Fibroblast of the conjunctiva (primary cell): ENCODE measurements around the gene CHD6.

Source experiments
- DNase-seq: peaks from one replicate; pipeline ENCODE4 v3.0.0-alpha.2; 2010; ENCODE audit warnings: low read depth

CHD6 gene

GRCh38 chr20:41580350-41580749, 37.8 kb downstream of the CHD6 start:
- DNase-seq, result no peak

DNA sequence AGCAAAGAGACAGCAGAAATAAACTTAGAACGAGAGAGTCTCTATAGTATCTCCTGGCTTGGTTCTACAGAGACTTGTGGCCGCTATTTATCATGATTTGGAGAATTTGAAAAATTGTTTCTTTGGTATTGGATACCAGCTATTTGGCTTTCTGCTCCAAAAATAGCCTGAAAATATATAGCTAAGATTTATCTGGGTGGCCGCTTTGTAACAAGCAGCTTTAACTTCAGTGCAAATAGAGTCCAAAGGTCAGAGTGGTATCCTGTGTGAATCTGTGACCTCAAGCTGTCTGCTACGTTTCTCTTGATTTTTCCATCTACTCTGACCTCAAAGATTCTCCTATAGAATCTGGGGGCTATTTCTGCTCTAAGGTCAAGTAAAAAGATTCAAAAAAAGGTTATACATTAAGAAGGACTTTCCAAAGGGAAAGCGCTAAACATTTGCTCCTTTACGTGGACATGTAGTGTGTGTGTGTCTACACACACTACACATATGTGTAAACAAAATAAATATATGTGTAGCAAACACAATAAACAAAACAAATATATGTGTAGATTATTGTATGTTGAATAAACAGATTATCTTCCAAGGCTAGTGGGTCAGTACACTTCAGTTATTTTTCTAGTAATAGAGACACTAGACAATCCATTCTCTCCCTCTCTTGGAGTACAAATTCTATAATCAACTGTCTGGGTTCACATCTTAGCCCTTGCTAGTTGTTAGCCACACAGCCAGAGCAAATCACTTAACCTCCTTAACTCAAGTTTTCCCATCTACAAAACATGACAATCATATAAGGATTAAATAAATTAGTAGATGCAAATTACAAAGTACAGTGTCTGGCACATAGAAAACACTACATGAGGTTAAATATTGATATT, 40.8 kb downstream of the CHD6 start:
- DNase-seq, result no peak

DNA sequence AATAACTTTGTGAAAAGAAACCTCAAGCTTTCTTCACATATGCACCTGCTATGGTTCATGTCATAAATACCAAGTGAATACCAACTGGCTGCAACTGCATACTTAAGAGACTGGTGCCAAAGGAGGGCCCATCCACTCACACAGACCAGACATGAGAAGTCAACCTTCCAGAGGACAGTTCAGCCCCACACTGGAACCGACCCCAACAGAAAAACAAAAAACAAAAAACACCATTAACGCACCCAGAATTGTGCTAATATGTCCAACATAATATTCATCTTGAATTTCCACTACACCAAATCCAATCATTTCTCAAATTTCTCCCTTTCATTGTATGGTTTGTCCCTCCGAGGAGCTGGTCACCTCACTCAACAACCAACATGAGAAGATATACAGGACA, 42.8 kb downstream of the CHD6 start:
- no peak for DNase-seq

DNA sequence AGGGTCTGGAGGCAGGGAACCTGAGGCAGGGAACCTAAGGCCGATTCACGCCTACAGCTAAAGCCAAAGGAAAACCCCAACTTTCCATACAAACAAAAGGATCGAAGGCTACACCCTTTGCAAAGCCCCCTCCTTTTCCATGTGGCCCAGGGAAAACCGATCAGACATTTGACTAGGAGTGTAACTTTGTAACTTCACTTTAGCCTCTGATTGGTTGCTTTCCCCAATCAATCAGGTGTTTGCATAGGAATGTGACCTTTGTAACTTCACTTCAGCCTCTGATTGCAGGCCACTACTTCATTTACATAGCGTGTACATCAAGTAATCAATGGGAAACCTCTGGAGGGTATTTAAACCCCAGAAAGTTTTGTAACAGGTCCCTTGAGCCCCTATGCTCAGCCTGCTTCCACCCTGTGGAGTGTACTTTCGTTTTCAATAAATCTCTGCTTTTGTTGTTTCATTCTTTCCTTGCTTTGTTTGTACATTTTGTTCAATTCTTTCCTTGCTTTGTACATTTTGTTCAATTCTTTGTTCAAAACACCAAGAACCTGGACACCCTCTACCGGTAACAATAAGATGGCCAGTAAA, 43.3 kb downstream of the CHD6 start:
- no peak for DNase-seq

GRCh38 chr20:41573955-41574354, 44.2 kb downstream of the CHD6 start:
- DNase-seq, result no peak

DNA sequence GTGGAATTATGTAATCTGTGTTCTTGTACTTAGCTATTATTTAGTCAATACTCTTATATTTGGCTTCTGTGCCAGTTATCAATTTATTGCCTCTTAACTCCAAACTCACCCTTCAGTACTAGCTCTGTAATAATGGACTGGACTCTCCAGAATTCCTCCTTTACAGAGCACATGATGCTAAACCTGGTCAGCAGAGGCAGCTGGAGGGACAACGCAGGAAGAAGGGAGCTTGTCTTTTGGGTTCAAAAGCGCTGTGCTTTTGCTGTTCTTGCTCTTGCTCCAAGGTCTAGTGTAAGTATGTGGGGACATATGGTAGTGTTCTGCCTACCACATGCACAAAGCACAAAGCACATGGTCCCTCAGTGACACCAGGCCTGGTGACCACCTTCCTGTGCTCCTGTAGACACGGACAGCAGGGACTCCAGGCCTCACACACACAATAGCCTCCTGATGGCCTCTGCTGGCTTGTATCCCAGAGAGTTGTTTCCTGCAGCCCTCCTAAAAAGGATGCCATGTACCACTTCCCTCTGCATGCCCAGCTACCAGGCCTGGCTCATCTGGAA, 46.1 kb downstream of the CHD6 start:
- no peak for DNase-seq

GRCh38 chr20:41571006-41571405, 47.2 kb downstream of the CHD6 start:
- DNase-seq, result no peak

- DNase-seq, result no peak
Measured at GRCh38 chr20:41570557-41570956, 47.6 kb downstream of the CHD6 start.

- no peak for DNase-seq
Measured at GRCh38 chr20:41567615-41568014, 50.6 kb downstream of the CHD6 start.

GRCh38 chr20:41566896-41567527, 51.2 kb downstream of the CHD6 start:
- DNase-seq, result no peak

DNA sequence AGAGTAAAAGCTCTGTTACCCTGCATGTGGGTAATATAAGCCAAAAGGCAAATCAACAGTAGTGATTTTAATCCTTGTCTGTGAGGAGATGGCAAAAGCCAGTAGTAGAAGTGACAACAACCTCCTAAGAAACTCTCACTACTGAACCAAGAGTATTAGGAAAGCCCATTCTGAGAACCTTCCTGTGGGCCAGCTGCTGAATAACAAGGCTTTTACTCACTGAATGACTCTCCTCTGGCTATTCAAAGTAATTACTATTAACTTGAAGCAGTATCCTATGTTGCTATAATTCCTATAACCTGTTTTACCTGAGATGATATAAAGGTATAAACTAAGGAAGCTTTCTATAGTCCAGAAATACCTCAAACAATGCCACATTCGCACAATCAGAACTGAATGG, 55.1 kb downstream of the CHD6 start:
- no peak for DNase-seq

GRCh38 chr20:41560970-41561369, 57.2 kb downstream of the CHD6 start:
- no peak for DNase-seq

- DNase-seq, result no peak
Measured at GRCh38 chr20:41559658-41560057, 58.5 kb downstream of the CHD6 start.

DNA sequence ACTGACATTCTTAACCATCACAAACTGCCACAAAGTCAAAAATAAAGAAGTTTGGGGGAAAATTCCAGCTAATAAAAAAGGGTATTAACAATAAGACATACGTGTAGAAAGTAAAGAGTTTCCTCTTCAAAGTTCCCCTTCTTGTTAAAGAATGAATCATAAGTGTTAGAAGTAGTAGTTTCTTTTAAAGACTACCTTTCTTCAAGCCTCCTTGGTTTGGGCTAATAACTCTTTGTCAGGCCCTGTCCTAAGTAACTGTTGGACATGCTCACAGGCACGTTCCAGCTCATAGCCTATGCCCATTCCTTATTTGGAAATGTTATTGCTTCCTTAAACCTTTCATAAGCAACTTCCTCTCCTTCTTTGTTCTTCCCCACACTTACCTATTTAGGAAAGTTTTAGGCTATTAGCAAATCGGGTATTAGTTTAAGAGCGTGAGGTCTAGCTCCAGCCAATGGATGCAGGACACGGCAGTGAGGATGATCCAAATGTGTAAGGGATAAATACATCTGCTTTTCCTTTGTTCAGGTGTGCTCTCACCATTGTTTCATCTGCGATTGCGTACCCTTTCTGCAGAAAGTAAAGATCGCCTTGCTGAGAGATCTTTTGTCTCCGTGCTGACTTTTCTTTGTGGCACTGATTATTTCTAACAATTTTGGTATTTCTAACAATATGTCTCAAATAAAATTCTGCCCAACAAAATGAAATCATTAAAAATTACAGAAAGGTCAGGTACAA, 64.9 kb downstream of the CHD6 start:
- DNase-seq, result no peak

DNA sequence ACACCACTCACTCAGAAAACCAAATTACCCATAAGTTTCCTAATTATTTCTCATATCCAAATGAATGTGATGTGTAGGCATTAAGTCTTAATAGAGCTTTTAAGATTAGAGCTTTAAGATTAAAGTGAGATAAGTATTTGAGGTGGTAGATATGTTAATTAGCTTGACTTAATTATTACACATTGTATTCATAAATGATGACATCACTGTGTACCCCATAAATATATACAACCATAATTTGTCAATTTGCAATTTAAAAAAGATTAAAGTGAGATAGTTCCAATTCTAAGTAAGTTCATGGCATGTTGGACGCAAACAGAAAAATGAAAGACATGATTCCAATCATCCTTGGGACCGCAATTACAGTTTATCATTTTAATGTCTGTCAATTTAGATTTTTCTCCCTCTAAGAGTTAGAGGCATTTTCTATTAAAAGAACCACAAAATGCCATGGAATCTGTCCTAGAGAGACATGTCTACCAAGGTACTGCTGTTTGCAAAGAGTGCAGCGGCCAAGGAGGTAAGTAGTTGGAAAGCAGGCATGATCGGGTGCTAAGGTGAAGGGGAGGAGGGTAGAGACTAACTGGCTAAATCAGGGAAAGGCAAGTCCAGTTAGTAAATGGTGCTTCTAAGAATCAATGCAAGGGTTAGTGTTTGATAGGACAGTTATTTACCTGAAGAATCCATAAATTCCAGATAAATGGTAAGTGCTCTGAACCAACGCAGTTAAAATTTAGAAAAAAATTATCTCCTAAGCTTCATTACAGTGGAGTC, 65.7 kb downstream of the CHD6 start:
- no peak for DNase-seq

DNA sequence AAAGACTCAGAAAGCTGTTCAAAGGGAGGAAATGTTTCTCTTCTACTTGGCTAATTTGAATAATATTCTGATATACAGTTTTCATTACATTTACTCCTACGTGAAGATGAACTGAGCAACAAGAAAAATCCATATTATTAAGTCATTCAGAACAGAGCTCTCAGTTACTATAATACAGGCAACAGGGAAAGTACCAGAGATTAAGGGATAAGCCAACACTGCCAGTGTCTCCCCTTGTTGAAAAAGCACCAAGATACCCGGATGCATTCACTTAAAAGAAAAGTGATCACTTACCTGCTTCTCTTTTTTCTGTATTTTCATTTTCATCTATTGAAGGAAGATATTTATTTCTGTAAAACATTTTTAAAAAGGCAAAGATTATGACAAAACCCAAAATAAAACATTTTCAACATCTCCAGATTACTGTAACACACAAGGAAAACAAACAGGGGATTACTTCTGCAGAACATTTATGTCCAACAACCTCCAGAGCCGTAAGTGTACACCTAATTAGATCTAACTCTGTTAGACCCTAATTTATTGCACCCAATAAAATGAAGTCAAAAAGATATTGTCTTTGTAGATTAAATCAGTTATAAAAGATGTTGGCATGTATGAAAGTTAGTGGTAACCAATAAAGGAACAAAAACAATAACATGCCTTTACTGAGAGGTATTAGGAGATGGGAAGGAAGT, 67.0 kb downstream of the CHD6 start:
- DNase-seq, result no peak

- DNase-seq, result no peak
Measured at GRCh38 chr20:41547221-41547620, 71.0 kb downstream of the CHD6 start.

DNA sequence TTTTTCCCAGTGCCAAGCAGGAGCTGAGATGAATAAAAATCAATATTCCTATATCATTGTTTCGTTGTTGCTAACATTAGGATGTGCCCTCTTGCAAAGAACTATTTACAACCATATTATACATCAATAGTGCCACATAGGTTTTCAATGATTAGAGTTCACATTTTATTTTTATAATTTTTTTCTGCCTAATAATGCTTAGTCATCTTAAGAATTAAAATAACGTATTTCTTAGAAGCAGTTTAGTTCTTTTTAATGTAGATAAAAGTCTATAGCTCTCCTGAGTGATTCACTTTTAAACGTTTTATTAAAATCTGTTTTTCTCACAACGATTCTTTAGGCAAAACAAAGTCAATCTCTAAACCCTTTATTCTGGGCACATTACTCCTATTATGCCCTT, 71.6 kb downstream of the CHD6 start:
- no peak for DNase-seq

DNA sequence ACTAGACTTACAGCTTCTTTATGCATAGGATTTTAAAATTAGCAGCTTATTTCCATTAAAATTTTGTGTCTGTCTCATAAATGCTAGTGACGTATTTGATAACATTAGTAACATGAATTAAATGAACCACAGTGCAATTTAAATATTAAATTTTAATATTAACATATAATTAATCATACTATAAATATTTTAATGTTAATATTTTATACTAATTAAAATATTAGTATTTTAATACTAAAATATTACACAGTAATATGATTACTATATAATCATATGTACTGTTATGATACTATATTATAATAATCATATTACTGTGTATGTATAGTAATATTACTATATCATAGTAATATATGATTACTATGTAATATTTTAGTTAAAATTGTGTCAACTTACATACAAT, 73.7 kb downstream of the CHD6 start:
- no peak for DNase-seq

- DNase-seq, result peak; percentile 43
Measured at GRCh38 chr20:41540918-41541317, 77.3 kb downstream of the CHD6 start.

DNA sequence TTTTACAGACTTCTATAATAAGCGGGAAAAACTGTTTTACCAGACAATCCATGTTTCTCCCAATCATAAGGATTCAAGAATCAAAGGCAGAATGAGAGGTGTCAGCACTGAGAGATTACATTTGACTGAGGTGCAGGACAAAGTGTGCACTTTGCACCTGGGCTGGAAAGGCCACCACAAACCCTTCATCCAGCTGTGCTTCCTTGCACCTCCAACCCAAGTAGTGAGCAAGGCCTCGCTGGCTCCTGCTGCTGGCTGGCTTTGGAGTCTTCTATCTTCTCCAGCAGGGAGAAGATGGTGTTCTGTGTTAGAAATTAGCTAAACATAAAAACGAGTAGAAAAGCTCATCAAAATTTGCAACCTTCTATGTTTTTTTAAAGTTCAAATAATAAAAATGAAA, 77.7 kb downstream of the CHD6 start:
- DNase-seq, result no peak
